Measurements from ENCODE around the gene C1QTNF9.

GRCh38 chr13:24361113-24361512 lies 51.7 kb downstream of the C1QTNF9 start:
- no peak for TF ChIP-seq CTCF (IDR thresholded peaks at IDR 0.05; ENCODE audit: borderline replicate concordance, extremely low read depth, low read length, poor library complexity, severe bottlenecking)
- TF ChIP-seq EZH2 (IDR thresholded peaks at IDR 0.05; ENCODE audit: borderline replicate concordance, low read depth, low read length, severe bottlenecking) = no peak
